ENCODE results near the gene GLT6D1. TPM values are rescaled to one million over a fixed set of nuclear protein-coding genes. Genes with fewer than 3 reads are reported as not detected.
A peak's percentile ranks its signal among the peaks of the same experiment; 100 is the strongest.

GLT6D1 gene
- total RNA-seq, 1 experiment from 2014 or later, result not detected

DNA sequence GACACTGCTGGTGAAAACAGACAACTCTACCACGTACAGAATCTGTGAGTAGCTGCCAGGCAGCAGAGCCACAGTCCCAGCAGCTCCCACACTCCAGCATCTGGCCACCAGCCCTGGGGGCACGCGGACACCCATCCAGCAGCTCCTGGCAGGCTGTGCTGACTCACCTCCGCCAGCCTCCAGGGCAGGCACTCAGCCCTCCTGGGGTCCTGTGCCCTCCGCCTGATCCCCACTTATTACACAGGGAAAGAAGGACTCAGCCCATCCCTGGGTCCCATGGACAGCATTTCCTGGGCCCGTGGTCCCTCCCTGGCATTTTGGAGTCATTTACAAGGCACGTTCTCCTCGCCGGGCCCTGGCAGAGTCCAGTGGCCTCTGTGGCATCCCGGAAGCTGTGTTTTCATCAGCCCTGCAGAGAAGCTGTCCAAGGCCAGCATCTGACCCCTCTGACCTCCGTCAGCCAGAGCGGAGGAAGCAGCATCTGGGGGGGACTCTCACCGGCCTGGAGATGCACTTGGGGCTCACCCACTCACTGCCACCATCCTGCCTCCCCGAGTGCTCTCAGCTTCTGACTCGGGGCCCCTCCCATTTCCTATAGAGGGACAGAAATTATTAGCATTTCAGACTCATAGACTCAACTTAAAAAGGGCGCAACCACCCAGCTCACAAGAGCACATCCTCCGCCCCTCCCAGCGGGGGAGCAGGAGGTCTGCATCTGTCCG, 56.2 kb downstream of the GLT6D1 start:
- POLR2A ChIA-PET (ENCODE audit: unreplicated experiment), result no interaction called here
- H3K36me3 ChIP-seq (ENCODE audit: low read depth), result no peaks in the 10 kb centered on the region
- H2AFZ ChIP-seq, result no peak overlapping the region
- H3K4me3 ChIP-seq, result no peak overlapping the region
- H4K20me1 ChIP-seq (ENCODE audit: insufficient read depth), result no peaks in the 10 kb centered on the region
- H3K9me2 ChIP-seq (ENCODE audit: insufficient read depth), result no peaks in the 10 kb centered on the region
- H3F3A ChIP-seq (ENCODE audit: insufficient read depth, low read depth), result no peaks in the 10 kb centered on the region
- no TSS peak for BruUV-seq (replicated peaks)
- CTCF ChIA-PET, result no interaction called here
- H3K27ac ChIP-seq, result no peak overlapping the region
- H3K4me2 ChIP-seq, result no peak overlapping the region
- DNase-seq, result peak in 1 of 2 experiments; percentile 62
- H3K9me3 ChIP-seq (ENCODE audit: insufficient read depth, low read depth), result no peaks in the 10 kb centered on the region
- H3K79me2 ChIP-seq (ENCODE audit: low read depth), result no peaks in the 10 kb centered on the region
- intact Hi-C loops (cut with micrococcal nuclease; ENCODE audit: unreplicated experiment), result no loop called here
- TF ChIP-seq, protein P1, sequence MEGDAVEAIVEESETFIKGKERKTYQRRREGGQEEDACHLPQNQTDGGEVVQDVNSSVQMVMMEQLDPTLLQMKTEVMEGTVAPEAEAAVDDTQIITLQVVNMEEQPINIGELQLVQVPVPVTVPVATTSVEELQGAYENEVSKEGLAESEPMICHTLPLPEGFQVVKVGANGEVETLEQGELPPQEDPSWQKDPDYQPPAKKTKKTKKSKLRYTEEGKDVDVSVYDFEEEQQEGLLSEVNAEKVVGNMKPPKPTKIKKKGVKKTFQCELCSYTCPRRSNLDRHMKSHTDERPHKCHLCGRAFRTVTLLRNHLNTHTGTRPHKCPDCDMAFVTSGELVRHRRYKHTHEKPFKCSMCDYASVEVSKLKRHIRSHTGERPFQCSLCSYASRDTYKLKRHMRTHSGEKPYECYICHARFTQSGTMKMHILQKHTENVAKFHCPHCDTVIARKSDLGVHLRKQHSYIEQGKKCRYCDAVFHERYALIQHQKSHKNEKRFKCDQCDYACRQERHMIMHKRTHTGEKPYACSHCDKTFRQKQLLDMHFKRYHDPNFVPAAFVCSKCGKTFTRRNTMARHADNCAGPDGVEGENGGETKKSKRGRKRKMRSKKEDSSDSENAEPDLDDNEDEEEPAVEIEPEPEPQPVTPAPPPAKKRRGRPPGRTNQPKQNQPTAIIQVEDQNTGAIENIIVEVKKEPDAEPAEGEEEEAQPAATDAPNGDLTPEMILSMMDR (conservative IDR thresholded peaks at IDR 0.05), result no peak
- H3K27me3 ChIP-seq (ENCODE audit: insufficient read depth, low read depth), result peaks cover 54% of the 10 kb centered on the region
- no peaks in the 10 kb centered on the region for H3K4me1 ChIP-seq (replicated peaks; ENCODE audit: insufficient read depth)

DNA sequence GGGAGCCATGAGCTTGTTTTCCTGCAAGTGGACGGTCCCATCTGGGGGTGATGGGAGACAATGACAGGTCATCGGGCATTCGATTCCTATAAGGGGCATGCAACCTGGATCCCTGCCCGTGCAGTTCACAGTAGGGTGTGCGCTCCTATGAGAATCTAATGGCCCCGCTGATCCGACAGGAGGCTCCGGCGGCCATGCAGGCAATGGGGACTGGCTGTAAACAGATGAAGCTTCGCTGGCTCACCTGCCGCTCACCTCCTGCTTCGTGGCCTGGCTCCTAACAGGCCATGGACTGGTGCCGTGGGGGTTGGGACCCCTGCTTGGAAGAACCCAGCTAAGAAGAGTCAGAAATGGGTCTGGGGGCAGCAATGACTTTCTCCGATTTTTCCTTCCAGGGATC, 56.8 kb downstream of the GLT6D1 start:
- intact Hi-C loops (cut with micrococcal nuclease; ENCODE audit: unreplicated experiment), result no loop called here
- no peaks in the 10 kb centered on the region for H3F3A ChIP-seq (ENCODE audit: insufficient read depth, low read depth)
- TF ChIP-seq, protein P1 (conservative IDR thresholded peaks at IDR 0.05), result no peak
- no peak for TF ChIP-seq EZH2 (IDR thresholded peaks at IDR 0.05; ENCODE audit: low read depth)
- H3K9me2 ChIP-seq (ENCODE audit: insufficient read depth), result no peaks in the 10 kb centered on the region
- no peak overlapping the region for H2AFZ ChIP-seq
- no peak overlapping the region for H3K27ac ChIP-seq
- H3K79me2 ChIP-seq (ENCODE audit: low read depth), result no peaks in the 10 kb centered on the region
- no peaks in the 10 kb centered on the region for H3K36me3 ChIP-seq (ENCODE audit: low read depth)
- POLR2A ChIA-PET (ENCODE audit: unreplicated experiment), result no interaction called here
- no peak for DNase-seq
- no peak overlapping the region for H3K4me3 ChIP-seq
- H3K4me1 ChIP-seq (replicated peaks; ENCODE audit: insufficient read depth), result no peaks in the 10 kb centered on the region
- CTCF ChIA-PET, result no interaction called here
- no TSS peak for BruUV-seq (replicated peaks)
- H3K4me2 ChIP-seq, result no peak overlapping the region
- H3K9me3 ChIP-seq (ENCODE audit: insufficient read depth, low read depth), result no peaks in the 10 kb centered on the region
- peaks cover 55% of the 10 kb centered on the region for H3K27me3 ChIP-seq (ENCODE audit: insufficient read depth, low read depth)
- H4K20me1 ChIP-seq (ENCODE audit: insufficient read depth), result no peaks in the 10 kb centered on the region

DNA sequence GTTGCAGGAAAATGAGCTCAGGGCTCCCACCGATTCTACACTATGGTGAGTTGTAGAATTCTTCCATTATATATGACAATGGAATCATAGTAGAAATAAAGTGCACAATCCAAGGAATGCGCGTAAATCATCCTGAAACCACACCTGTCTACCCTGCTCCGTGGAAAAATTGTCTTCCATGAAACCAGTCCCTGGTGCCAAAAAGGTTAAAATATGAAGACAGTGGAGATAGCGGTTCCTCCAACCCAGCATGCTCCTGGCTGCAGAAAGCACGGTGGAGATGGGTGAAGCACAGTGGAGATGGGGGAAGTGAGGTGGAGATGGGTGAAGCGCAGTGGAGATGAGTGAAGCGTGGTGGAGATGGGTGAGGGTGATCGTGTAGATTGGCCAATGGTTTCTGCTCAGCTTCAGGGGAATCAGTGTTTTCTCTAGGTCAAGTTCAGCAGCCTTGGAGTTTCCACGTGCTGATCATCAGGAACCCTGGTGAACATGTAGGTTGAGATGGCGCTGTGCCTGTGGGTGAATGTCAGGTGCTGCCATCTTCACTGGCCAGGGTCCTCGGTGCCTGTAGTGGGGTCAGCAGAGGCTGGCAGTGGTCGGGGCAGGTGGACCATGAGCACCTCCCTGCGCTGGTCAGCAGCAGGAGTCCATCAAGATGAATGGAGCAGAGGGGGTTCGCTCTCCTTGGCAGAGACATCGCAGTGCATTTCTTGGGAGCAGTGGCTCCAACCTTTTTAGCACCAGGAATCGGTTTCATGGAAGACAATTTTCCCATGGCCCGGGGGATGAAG, 57.5 kb downstream of the GLT6D1 start:
- H3K27me3 ChIP-seq (ENCODE audit: insufficient read depth, low read depth), result peaks cover 62% of the 10 kb centered on the region
- H3K9me2 ChIP-seq (ENCODE audit: insufficient read depth), result no peaks in the 10 kb centered on the region
- no peak overlapping the region for H3K27ac ChIP-seq
- no peaks in the 10 kb centered on the region for H3K36me3 ChIP-seq (ENCODE audit: low read depth)
- no peaks in the 10 kb centered on the region for H3K9me3 ChIP-seq (ENCODE audit: insufficient read depth, low read depth)
- BruUV-seq (replicated peaks), result no TSS peak
- intact Hi-C loops (cut with micrococcal nuclease; ENCODE audit: unreplicated experiment), result no loop called here
- ChIA-PET POLR2A (ENCODE audit: unreplicated experiment) (no interaction called here), CTCF (no interaction called here)
- no peak overlapping the region for H2AFZ ChIP-seq
- H3K4me1 ChIP-seq (replicated peaks; ENCODE audit: insufficient read depth), result no peaks in the 10 kb centered on the region
- TF ChIP-seq, protein P1 (conservative IDR thresholded peaks at IDR 0.05), result no peak
- TF ChIP-seq EZH2 (IDR thresholded peaks at IDR 0.05; ENCODE audit: low read depth), result no peak
- H4K20me1 ChIP-seq (ENCODE audit: insufficient read depth), result no peaks in the 10 kb centered on the region
- no peaks in the 10 kb centered on the region for H3F3A ChIP-seq (ENCODE audit: insufficient read depth, low read depth)
- DNase-seq, result no peak
- no peak overlapping the region for H3K4me2 ChIP-seq
- H3K79me2 ChIP-seq (ENCODE audit: low read depth), result no peaks in the 10 kb centered on the region
- H3K4me3 ChIP-seq, result no peak overlapping the region

Data from PC-9 (cell line).